Colon (tissue), 2 donors: ENCODE measurements around the gene LRRC53.

ENCODE experiments used
- FAIRE-seq: peaks from 2 replicates; lab custom pipeline; 2012; peaks lifted over from hg19 to GRCh38; lab: Jason Lieb, UNC
- donor health status: control.
- donor health status: control.

LRRC53 gene

DNA sequence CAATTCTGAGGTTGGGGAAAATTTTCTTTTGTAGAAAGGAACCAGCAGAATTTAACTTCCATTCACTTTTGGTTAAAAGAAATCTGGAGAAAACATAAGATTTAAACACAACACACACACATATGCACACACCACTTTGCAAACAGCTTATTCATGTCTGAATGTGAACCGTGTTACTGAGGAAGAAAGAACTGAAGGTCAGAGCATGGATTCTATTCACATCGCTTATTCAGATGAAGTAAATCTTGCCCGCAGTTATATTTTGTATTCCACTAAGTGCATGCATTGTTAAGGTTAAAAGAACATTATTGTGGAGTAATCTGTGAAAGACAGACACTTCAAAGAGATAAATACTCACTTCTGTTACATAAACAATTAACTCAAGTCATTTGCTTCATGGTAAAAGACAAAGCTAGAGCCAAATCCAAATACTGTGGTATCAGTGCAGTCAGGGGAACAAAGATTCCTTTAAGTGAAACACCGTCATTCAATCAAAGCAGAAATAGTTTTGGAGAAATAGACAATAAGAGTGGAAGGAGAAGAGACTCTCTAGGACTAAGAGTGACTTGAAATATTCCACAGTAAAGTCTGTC, 82.0 kb downstream of the LRRC53 start:
- no peak for FAIRE-seq

DNA sequence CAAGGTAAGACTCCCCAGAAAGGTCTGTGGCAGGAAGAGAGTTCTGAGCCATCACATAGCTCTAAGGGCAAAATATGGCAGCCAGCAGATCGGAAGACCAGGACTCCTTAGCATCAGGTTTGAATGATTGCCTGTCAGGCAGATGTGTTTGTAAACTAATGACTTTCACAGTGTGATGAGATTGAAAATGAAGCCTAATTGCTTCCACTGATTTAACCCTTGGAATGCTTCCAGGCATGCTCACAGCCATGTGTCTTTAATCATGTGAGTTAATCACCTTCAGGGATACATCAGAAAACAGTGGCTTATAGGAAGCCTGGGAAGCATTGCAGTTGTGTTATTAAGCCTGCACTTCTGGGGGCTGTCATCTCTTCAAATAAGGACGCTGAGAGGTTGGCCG, 82.8 kb downstream of the LRRC53 start:
- no peak for FAIRE-seq

DNA sequence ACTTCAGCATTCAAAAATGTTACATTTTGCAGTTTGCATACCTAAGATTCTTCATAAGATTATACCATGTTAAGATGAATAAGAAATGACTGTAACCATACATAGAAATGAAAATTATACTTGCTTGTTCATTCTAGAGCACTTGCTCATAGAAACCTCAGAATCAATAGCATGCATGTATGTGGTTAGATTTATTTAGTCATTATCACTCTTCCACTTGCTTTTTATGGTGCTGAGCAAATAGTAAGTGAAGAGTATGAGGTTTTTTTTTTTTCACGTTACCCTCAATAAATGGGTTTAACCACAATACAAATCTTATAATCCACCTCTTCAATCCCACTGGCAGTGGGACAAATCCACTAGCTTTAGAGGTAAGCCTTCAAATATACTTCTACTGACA, 84.7 kb downstream of the LRRC53 start:
- no peak for FAIRE-seq

DNA sequence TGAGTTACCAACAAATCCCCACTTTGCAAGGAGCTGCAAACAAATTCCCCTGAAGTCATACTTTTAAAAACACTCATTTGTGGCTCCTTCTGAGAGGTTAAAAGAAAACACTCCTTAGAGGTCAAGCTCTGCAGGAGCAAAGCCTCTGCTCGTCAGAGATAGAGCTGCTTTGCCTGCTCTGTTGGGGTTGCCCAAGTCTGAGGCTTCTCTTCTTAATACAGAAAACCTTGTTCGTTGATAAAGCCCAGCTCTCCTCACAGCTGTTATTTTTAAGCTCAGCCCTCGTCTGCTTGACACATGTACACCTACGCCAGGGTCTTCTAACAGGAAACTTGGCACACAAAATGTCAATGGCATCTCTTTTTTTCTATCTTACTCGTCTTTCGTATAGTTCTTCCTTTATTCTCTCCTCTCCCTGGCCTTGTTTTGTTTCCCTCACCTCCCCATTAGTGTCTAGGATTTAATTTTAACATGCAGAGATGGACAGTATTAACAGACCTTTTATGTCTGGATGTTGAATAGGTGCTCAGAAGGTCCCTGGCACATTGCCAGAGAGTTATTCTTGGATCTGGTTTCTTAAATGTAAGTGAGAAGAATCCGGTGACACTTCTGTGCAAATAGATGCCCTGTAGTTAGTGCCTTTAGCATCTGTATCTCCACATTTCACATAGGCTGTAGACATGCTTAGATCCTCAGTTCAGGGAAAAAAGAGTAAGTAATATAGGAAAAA, 86.0 kb downstream of the LRRC53 start:
- no peak for FAIRE-seq

DNA sequence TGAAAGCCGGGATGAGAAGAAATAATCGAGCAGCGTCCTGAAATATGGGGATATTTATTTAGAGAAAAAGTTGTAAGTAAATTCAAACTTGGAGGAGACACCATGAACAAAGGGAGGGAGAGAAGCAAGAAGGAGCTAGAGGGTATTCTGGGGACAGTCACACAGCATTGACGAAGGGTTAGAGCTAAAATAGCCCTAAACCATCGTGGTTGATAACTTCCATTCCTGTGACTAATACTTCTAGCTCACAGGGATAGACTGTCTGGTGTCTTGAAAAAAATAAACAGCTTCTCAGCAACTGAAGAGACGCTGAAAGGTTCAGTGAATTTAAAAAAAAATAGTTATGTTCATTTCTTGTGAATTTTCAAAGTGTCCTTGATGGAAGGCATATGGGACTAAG, 86.7 kb downstream of the LRRC53 start:
- FAIRE-seq, result no peak

DNA sequence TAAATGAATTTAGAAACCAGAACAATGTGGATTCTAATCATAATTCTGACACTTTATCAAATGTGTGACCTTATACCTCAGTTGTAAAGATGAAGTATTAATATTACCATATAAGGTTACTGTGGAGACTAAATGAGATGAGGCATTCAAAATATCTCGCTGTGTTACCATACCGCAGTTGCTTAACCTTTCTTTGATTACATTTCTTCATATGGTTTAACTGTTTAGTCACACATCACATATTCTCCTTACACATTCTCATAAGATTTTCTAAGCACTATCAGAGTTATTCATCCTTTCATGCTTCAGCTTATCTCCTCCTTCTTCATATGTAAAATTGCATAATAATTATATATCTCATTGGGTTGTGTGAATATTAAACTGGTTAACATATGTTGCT, 88.9 kb downstream of the LRRC53 start:
- no peak for FAIRE-seq

DNA sequence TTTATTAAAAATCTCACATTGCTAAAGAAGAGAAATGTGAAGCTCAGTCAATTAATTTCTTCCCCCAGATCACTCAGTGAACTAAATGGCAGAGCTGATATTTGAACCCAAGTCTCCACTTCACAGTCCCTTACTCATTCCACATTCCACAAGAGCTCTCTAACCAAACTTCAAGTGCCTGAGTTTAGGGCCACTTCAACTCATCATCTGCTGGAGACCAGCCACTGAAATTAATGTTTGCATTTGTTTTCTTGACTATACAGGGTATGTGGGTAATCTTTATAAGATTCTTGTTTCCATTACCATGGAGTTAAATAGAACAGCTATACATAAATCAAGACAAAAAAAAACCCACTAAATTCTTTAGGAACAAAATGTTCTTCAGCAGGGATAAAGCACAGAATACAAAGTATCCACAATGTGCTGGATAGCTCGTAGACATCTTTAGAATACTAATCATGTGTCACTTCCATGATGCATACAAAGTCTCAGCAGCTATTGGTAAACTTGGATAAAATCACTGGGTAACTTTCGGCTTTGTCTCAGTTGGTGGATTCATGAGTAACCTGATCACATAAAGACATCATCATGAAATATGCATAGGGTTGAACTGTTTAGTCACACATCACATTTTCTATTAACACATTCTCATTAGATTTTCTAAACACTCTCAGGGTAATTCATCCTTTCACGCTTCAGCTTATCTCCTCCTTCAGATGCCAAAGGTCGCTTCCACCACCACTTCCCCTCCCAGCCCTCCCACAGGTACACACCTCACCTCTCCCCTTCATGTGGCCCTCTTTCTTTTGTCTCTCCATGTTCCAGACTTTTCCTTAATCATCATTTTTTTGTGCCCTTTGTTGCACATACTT, 89.8 kb downstream of the LRRC53 start:
- no peak for FAIRE-seq

DNA sequence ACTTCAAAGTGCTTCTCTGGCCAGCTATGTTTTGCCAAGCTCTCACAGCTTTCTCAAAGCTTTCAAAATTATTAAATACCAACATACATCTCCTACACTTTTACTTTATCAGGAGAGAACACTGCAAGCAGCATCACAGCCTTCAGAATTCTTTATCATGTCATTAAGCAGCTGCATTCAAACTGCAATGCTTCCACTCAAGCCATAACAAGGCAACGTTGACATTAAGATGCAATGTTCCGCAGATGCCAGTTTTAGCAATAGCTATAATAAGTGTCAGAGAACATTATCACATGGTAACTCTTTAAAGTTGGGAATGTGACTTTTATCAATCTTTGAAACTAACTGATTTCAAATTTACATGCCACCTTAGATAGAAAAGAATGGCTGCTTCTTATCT, 91.9 kb downstream of the LRRC53 start:
- no peak for FAIRE-seq
